Kidney (tissue), 14 donors: Measurements from ENCODE around the gene DBX2. TPM values are rescaled to one million over a fixed set of nuclear protein-coding genes. Genes with fewer than 3 reads are reported as not detected.
"Not testable (repeated sequence)": the region's sequence is repeated elsewhere in the genome, so short reads cannot be mapped to it uniquely, and the experiment has no call there.

Experiments
- DNase-seq, 5 donors: peaks; one replicate each; pipeline ENCODE4 v3.0.0-alpha.2; 2013 to 2020
- FAIRE-seq: peaks from 2 replicates; lab custom pipeline; 2012; peaks lifted over from hg19 to GRCh38; lab: Jason Lieb, UNC
- H3K27ac ChIP-seq, 2 donors: one replicate each; pipeline ENCODE4 v1.7.0; 2013; ENCODE audit warnings: low read depth in 2 of 2, low read length in 2 of 2, inconsistent platforms in 1 of 2
- H3K27me3 ChIP-seq: one replicate; pipeline ENCODE4 v1.7.1; 2013; ENCODE audit warnings: low read length, inconsistent platforms; ENCODE audit not compliant: control insufficient read depth, insufficient read depth
- H3K36me3 ChIP-seq, 3 donors: one replicate each; pipeline versions ENCODE4 v1.7.0 to v1.7.1; 2013; ENCODE audit warnings: low read length in 3 of 3, control low read depth in 1 of 3, inconsistent platforms in 1 of 3; ENCODE audit not compliant: insufficient read depth in 3 of 3, control insufficient read depth in 2 of 3
- H3K4me1 ChIP-seq, 3 donors: one replicate each; pipeline versions ENCODE4 v1.7.0 to v1.7.1; 2013; ENCODE audit warnings: low read length in 3 of 3, inconsistent platforms in 1 of 3, low read depth in 1 of 3; ENCODE audit not compliant: control insufficient read depth in 2 of 3, insufficient read depth in 2 of 3
- H3K4me3 ChIP-seq, 3 donors: one replicate each; pipeline versions ENCODE4 v1.7.0 to v1.8.1; 2013; ENCODE audit warnings: low read length in 3 of 3, control low read depth in 1 of 3, inconsistent platforms in 1 of 3
- H3K9ac ChIP-seq, 3 donors: one replicate each; pipeline versions ENCODE4 v1.7.0 to v1.7.1; 2013; ENCODE audit warnings: low read length in 3 of 3, control low read depth in 1 of 3, inconsistent platforms in 1 of 3
- H3K9me3 ChIP-seq, 3 donors: one replicate each; pipeline versions ENCODE4 v1.7.0 to v1.7.1; 2013; ENCODE audit warnings: low read length in 3 of 3, control low read depth in 1 of 3, inconsistent platforms in 1 of 3; ENCODE audit not compliant: control insufficient read depth in 2 of 3, insufficient read depth in 1 of 3
- intact Hi-C: fragments of 100-400 bp; cut with DNase I; formaldehyde crosslinking; loops from one replicate; pipeline ENCODE4 v1.11.1; 2022
- polyA plus RNA-seq: library from polyadenylated mRNA; stranded (reverse); fragments of 350-450 nt; fragmentation: Illumina TruSeq; extraction: RNeasy Lipid Tissue Mini Kit (QIAGEN cat#74804); gene quantifications from one replicate; pipeline ENCODE4 v1.2.3, GENCODE V29; 2014; ENCODE audit warnings: low read depth, low replicate concordance; ENCODE audit not compliant: insufficient read depth
- total RNA-seq: library from RNA; stranded (reverse); fragmentation: NEBNext Ultra II Directional; extraction: Animal tissue kit (Norgen Biotek cat#: 25700); gene quantifications from one replicate; pipeline ENCODE4 v1.2.1, GENCODE V29; 2021
- TF ChIP-seq, protein P1 (sequence below): IDR thresholded peaks from 3 replicates; pipeline ENCODE4 v1.5.1; 2012; ENCODE audit warnings: mild to moderate bottlenecking, moderate library complexity, borderline replicate concordance; ENCODE audit not compliant: insufficient read depth; ENCODE audit errors: extremely low read depth
- donor health status: control.
- donor health status: control.
- donor health status: control.
- donor health status: control.
- donor health status: control.
- donor health status: DM: yes; HTN: yes; CAD: no.
- donor health status: Normal renal cell carcinoma (clear cell type).

DBX2 gene
- total and polyA plus RNA-seq, 2 donors from 2014 or later, result not detected

DNA sequence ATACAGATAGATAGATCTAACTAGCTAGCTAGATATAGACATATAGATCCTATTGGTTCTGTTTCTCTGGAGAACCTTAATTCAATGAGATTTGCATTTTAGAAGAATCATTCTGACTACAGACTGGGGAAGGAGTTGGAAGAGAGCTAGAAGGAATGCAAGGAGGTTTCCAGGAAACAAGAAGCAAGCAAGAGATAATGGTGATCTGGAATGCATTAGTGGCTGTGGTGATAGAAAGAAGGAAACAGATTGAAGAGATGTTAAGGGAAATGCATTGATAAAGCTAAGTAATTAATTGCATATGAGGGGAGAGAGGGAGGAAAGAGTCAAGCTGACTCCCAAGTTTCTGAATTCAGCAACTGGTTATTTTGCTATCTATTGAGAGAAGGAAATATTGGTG is 42.7 kb downstream of the DBX2 start:
- H3K4me1 ChIP-seq, result no peaks in the 10 kb centered on the region
- no peak for DNase-seq
- TF ChIP-seq, protein P1, sequence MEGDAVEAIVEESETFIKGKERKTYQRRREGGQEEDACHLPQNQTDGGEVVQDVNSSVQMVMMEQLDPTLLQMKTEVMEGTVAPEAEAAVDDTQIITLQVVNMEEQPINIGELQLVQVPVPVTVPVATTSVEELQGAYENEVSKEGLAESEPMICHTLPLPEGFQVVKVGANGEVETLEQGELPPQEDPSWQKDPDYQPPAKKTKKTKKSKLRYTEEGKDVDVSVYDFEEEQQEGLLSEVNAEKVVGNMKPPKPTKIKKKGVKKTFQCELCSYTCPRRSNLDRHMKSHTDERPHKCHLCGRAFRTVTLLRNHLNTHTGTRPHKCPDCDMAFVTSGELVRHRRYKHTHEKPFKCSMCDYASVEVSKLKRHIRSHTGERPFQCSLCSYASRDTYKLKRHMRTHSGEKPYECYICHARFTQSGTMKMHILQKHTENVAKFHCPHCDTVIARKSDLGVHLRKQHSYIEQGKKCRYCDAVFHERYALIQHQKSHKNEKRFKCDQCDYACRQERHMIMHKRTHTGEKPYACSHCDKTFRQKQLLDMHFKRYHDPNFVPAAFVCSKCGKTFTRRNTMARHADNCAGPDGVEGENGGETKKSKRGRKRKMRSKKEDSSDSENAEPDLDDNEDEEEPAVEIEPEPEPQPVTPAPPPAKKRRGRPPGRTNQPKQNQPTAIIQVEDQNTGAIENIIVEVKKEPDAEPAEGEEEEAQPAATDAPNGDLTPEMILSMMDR, result no peak
- no peak overlapping the region for H3K9ac ChIP-seq
- FAIRE-seq, result no peak
- no peak overlapping the region for H3K4me3 ChIP-seq
- H3K36me3 ChIP-seq, result no peaks in the 10 kb centered on the region
- H3K27ac ChIP-seq, result no peak overlapping the region
- H3K9me3 ChIP-seq, result no peaks in the 10 kb centered on the region
- intact Hi-C loops, result no loop called here
- no peaks in the 10 kb centered on the region for H3K27me3 ChIP-seq

DNA sequence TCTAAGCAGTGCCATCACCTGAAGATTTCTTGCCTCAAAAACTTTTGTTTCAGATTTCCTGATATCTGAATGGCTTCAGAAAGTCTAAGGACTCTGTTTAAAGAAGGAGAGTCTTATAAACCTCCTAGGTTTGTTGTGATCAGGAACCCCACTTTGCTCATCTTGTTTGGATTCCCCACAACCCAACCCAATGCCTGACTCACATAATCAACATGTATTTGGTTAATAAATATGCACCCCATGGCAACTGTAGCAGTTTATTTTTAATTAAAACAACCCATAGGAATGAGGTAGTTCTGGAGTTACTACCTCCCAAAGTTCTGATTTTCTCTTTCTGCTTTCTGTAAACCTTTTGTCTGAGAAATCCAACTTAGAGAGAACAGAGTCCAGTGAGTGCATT is 51.5 kb downstream of the DBX2 start:
- Histone ChIP-seq H3K9me3 (no peaks in the 10 kb centered on the region), H3K27ac (no peak overlapping the region), H3K36me3 (no peaks in the 10 kb centered on the region), H3K9ac (no peak overlapping the region), H3K4me1 (no peaks in the 10 kb centered on the region), H3K4me3 (no peak overlapping the region), H3K27me3 (no peaks in the 10 kb centered on the region)
- DNase-seq, result no peak
- TF ChIP-seq, protein P1, result no peak
- intact Hi-C loops, result no loop called here
- no peak for FAIRE-seq

GRCh38 chr12:44993161-44993560 is 57.7 kb downstream of the DBX2 start:
- Histone ChIP-seq H3K27me3 (no peaks in the 10 kb centered on the region), H3K27ac (no peak overlapping the region), H3K9me3 (no peaks in the 10 kb centered on the region), H3K9ac (no peak overlapping the region), H3K36me3 (no peaks in the 10 kb centered on the region), H3K4me1 (no peaks in the 10 kb centered on the region), H3K4me3 (no peak overlapping the region)
- TF ChIP-seq, protein P1, result no peak
- intact Hi-C loops, result no loop called here
- FAIRE-seq (no peak), DNase-seq (no peak)

- H3K9ac ChIP-seq, intact Hi-C loops, H3K27ac ChIP-seq, H3K4me1 ChIP-seq, H3K4me3 ChIP-seq, DNase-seq, FAIRE-seq, H3K9me3 ChIP-seq, H3K27me3 ChIP-seq, H3K36me3 ChIP-seq: not testable (repeated sequence)
Observed at GRCh38 chr12:44984863-44985262, 66.0 kb downstream of the DBX2 start.
